GM19397 (cell line): ENCODE measurements around the gene INPP5D.
"Not testable (repeated sequence)": the region's sequence is repeated elsewhere in the genome, so short reads cannot be mapped to it uniquely, and the experiment has no call there.

ENCODE experiments used
- ATAC-seq: cut with Tn5 transposase; IDR thresholded peaks from one replicate; pipeline ENCODE4 v1.9.1; 2021; ENCODE audit warnings: mild to moderate bottlenecking, moderate library complexity; ENCODE audit not compliant: unreplicated experiment

INPP5D gene

DNA sequence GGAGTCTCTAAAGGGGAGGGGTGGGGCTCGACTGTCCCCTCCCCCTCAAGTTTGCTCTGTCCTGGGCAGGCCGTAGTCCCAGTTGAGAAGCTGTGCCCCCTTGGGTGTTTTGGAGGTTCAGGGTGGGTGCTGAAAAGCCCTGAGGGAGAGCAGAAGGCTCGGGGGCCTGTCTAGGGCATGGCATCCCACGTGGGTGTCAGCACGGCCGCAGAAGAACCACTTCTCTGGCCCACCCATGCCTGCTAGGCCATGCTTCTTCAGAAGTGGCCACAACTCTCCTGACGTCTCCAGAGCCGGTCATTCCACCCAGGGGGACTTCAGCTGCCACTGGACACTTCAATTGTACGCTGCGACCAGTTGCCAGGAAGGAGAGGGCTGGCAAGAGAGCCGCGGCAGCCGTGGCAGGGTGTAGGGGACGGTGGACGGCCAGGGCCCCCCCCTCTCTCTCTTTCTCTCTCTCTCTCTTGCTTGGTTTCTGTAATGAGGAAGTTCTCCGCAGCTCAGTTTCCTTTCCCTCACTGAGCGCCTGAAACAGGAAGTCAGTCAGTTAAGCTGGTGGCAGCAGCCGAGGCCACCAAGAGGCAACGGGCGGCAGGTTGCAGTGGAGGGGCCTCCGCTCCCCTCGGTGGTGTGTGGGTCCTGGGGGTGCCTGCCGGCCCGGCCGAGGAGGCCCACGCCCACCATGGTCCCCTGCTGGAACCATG lies at the start of gene INPP5D:
INPP5D (plus strand) TSS at position 546 of the 704 bp plus-strand sequence; CDS start at position 683, 137 bp downstream.
- peak; percentile 37 for ATAC-seq

GRCh38 chr2:233010569-233011267 lies 49.4 kb upstream of the INPP5D start:
- no peak for ATAC-seq

- ATAC-seq, result no peak
Measured at GRCh38 chr2:233011268-233011650, 48.9 kb upstream of the INPP5D start.

DNA sequence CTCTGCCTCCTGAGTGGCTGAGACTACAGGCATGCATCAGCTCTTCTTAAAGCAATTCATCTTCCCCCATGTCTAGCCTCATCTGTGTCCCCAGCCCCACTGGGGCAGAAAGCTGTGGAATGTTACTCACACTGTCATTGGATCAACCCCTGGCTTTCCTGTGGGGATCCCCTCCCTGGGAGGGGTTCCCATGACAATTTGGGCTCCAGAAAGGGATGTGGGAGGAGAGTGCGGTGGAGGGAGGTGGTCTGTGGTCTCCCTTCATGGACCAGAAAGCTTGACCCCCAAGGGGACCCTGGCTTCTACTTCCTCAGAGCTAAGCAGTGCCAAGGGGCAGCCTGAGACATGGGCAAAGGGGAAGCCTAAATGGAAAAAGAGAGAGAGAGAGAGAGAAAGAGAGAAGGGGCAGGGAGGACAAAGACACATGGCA lies 48.4 kb upstream of the INPP5D start:
- no peak for ATAC-seq

- ATAC-seq, result no peak
Measured at GRCh38 chr2:233012301-233012971, 47.7 kb upstream of the INPP5D start.

DNA sequence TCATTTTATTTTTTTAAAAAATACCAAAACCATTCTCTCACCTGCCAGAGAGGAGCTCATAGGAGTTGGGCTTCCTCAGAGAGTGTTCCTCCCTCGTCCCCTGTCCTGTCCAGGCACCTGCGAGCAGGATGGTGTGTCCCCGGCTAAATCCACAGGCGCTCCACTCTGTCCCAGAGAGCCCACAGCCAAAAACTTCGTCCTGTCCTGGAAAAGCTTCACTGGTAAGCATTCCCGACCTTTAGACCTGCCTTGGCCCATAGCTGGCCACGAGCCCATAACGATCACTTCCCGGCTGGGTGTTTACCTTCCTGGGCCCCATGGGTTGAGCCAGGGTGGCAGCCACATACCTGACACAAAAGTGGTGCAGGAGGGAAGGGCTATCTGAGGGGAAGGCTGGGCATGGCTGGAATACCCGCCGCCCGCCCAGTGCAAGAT lies 47.1 kb upstream of the INPP5D start, which contains the start of gene NGEF:
NGEF (minus strand) TSS at position 230 of the 435 bp plus-strand sequence. CDS start 38,366 bp downstream, outside the sequence.
- ATAC-seq, result no peak

GRCh38 chr2:233013650-233014049 lies 46.5 kb upstream of the INPP5D start:
- no peak for ATAC-seq

DNA sequence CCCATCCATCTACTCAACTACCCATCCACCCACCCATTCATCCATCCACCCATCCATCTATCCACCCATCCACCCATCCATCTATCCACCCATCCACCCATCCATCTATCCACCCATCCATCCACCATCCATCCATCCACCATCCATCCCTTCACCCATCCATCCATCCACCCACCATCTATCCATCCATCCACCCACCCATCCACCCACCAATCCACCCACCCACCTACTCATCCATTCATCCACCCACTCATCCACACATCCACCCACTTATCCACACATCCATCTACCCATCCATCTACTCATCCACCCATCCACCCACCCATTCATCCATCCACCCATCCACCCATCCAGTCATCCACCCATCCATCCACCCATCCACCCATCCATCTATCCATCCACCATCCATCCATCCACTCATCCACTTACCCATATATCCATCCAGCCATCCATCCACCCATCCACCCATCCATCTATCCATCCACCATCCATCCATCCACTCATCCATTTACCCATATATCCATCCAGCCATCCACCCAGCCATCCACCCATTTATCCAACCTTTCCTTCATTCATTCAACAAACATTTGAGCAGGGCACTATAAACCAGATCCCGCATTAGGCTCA lies 45.0 kb upstream of the INPP5D start:
- no peak for ATAC-seq

GRCh38 chr2:233017947-233018346 lies 42.2 kb upstream of the INPP5D start:
- no peak for ATAC-seq

GRCh38 chr2:233019610-233020009 lies 40.5 kb upstream of the INPP5D start:
- not testable (repeated sequence) for ATAC-seq

DNA sequence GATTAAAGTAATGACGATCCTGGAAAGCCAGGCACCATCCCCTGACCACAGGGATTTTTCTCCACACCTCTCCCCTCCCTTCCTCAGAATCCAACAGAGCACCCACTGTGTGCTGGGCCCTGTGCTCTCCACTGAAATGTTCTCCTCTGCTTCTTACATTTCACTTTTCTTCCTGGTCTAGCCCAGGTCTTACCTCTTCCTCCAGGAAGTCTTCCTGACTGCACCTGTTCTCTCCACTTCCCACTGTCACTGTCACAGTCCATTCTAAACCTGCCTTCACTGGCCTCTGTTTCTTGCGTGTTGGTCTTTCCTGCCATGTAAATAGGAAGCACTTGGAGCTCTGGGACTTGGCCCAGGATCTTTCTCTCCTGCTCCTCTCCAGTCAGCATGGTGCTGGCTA lies 39.7 kb upstream of the INPP5D start:
- ATAC-seq, result no peak

DNA sequence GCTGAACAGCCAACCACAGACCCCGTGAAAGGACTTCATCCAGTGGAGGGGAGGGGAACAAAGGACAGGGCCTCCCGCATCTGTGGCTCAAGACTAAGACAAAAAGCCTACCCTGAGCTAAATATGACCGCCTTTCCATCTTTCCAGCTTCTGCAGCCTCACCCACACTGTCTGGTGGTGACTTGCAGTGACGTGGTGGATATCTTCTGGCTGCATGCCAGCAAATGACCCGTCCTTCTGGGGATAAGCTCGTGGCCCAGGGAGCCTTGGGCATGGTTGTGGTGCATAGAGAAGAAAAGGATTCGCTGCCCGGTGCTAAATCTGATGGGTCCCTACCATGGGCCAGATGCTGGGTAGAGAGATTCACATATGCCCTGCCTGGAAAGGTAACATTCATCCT lies 38.4 kb upstream of the INPP5D start:
- no peak for ATAC-seq

DNA sequence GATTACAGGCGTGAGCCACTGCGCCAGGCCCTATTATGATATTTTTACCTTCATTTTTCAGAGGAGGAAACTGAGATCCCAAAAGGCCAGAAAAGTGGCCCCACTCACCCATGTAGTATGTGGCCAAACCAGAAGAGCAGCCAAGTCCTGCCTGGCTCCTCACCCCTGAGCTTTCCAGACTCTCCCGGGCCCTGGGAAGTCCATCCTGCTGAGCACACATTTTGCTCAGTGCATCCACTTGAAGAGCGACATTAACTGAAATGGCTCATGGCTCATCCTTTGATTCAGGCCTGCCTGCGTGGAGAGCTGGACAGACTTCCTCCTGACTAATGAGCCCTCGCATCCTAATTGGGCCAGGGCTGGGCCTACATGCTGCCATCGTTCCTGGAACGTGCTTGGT lies 37.6 kb upstream of the INPP5D start:
- no peak for ATAC-seq

GRCh38 chr2:233023007-233023760 lies 37.0 kb upstream of the INPP5D start:
- ATAC-seq, result no peak

DNA sequence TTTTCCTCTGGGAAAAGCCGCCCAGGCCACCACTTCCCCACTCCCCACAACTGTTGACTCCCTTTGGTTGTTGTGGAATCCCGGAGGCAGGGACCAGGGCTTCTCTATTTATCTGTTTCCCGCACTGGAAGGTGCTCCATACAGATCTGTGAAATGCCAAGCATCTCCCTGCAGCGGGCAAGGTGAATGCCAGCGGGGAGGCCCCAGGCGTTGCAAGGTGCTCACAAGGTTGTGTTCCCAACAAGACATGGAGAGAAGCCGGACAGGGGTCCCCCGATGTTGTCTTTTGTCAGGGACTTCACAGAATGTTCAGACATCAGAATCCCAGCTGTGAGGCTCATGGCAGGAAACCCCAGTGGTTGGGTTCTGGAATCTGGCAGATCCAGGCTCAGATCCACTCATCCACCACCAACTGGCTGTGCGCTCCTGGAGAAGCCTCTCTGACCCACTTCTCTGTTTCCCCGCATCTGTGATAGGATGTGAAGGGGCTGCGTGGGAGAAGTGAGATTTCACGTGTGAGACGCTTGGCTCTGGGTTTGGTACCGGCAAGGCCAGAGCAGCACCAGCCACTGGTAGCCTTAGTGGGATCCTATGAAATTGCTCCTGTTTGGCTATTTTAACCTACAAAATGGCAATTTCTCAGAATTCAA lies 36.3 kb upstream of the INPP5D start:
- no peak for ATAC-seq

GRCh38 chr2:233025706-233026105 lies 34.4 kb upstream of the INPP5D start:
- no peak for ATAC-seq

GRCh38 chr2:233026198-233026813 lies 33.8 kb upstream of the INPP5D start:
- ATAC-seq, result no peak

DNA sequence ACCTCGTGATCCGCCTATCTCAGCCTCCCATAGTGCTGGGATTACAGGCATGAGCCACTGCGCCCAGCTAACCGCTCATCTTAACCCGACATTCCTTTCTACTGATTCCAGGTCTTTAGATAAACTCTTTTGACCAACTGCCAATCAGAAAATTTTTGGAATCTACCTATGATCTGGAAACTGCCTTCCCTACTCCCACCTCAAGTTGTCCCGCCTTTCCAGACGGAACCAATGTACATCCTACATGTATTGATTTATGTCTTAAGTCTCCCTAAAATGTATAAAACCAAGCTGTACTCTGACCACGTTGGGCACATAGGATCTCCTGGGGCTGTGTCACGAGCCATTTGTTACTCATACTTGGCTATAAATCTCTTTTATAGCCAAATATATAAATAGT lies 30.8 kb upstream of the INPP5D start:
- no peak for ATAC-seq
